Ovary (tissue), 3 donors: ENCODE measurements around the gene CSMD2.

Experiments used
- CTCF ChIP-seq, 3 donors: fragments of 450-650 bp in 2 of 3; fragments of 200-600 bp in 1 of 3; IDR thresholded peaks; one replicate each; pipeline versions ENCODE4 v1.5.1 to v1.8.0; 2016 to 2022; ENCODE audit warnings: antibody characterized with exemption in 3 of 3, mild to moderate bottlenecking in 1 of 3
- EP300 ChIP-seq: sonication (generic); formaldehyde crosslinking; IDR thresholded peaks from one replicate; pipeline ENCODE4 v1.6.1; 2017; ENCODE audit warnings: antibody characterized with exemption
- POLR2A ChIP-seq: fragments of 450-650 bp; IDR thresholded peaks from one replicate; pipeline ENCODE4 v1.6.1; 2017; ENCODE audit warnings: antibody characterized with exemption, mild to moderate bottlenecking, moderate library complexity
- donor health status: DM: no; HTN: no; CAD: no.

GRCh38 chr1:33501774-33502173 is 663.3 kb downstream of the CSMD2 start:
- TF ChIP-seq EP300 (no peak), CTCF (IDR thresholded peaks at IDR 0.05) (no peak), POLR2A (no peak)
